GM18858 (cell line): ENCODE data around the gene SLC22A5.
"Not testable (repeated sequence)": the region's sequence is repeated elsewhere in the genome, so short reads cannot be mapped to it uniquely, and the experiment has no call there.

Experiments
- ATAC-seq: cut with Tn5 transposase; IDR thresholded peaks from one replicate; pipeline ENCODE4 v1.9.1; 2021; ENCODE audit not compliant: unreplicated experiment

SLC22A5 gene

DNA sequence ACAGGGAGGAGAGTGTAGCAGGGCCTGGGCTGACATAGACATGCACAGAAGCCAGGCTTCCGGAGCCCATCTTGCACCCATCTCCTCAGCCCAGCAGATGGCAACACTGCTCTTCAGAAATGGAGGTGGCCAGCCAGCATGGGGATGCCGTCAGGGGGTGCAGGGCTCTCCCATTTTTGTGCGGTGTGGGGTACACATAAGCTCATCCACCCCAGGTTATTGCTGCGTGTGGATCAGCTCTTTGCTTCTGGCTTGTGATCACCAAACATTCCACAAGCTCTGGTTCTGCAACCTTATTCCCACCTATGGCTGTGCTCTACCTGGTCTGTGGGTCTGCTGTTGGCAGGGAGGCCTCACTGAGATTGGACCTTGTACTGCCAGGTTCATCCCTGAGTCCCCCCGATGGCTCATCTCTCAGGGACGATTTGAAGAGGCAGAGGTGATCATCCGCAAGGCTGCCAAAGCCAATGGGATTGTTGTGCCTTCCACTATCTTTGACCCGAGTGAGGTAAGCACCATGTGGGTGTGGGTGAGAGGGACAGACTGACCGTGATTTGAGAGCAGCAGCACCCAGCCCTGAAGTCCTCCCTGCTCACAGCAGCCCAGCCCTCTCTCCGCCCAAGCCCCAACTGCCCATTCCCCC is 17.3 kb downstream of the SLC22A5 start:
- ATAC-seq = peak; percentile 58

GRCh38 chr5:132387640-132388117 is 18.2 kb downstream of the SLC22A5 start:
- no peak for ATAC-seq

- ATAC-seq = no peak
These were observed 18.9 kb downstream of the SLC22A5 start for GRCh38 chr5:132388244-132389050.

- no peak for ATAC-seq
These were observed 19.5 kb downstream of the SLC22A5 start for GRCh38 chr5:132389051-132389331.

GRCh38 chr5:132389585-132390286 is 20.2 kb downstream of the SLC22A5 start:
- no peak for ATAC-seq

DNA sequence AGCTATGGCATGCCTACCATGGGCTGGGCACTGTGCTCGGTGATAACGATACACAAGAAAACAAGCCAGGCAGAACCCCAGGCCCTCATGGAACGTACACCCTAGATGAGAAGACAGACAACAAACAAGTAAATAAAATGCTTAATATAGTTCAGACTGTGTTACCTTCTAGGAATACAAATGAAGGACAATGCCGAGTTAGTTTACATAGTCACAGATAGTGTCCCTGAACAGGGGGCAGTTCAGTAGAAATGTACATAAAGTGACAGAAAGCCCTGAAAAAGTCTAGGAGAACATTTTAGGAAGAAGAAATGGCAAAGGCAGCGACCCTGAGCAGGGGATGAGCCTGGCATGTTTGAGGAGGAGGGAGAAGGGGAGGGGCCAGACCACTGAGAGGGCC is 21.7 kb downstream of the SLC22A5 start:
- ATAC-seq = no peak

- ATAC-seq = no peak
These were observed 22.4 kb downstream of the SLC22A5 start for GRCh38 chr5:132391870-132392269.

- no peak for ATAC-seq
These were observed 22.9 kb downstream of the SLC22A5 start for GRCh38 chr5:132392411-132392810.

GRCh38 chr5:132392978-132393825 is 23.7 kb downstream of the SLC22A5 start:
- ATAC-seq = no peak

- ATAC-seq = peak; percentile 92
These were observed 25.3 kb downstream of the SLC22A5 start for GRCh38 chr5:132394667-132395259.

DNA sequence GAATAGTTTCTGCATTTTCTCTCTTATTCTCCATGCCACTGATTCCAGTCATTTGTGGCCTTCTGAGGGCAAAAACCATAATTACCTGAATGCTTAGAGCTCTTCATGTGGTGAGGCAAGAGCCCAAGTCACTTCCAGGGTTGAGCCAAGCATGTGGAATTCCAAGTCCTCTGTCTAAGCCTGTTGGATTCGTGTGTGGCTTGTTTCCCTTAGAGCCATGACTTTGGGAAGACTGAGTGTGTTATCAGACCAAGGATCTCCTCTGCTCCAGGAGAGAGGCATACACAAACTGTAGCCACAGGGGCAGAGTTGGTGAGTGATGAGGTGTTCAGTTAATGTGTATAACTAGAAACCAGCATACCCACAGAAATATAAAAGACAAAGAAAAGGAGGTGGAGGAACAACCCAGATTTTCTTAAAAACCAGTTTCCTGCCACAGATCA is 27.1 kb downstream of the SLC22A5 start:
- no peak for ATAC-seq

DNA sequence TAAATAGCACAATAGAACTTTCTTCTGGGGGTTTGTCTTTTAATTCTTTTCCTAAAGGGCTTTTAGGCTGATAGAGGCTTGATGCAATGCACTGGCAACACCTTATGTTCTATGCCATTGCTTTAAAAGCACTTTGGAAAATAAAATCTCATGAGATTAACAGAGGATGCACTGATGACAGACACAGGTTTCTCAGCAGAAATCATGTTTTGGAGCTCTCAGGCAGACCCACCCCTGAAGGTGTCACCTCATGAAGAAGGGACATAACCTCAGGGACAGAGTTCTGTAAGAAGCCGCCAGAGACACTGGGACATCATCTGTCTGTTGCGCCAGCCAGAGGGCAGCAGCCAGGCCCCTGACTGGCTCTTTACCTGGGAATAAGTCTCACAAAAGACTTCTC is 27.7 kb downstream of the SLC22A5 start:
- ATAC-seq = no peak

DNA sequence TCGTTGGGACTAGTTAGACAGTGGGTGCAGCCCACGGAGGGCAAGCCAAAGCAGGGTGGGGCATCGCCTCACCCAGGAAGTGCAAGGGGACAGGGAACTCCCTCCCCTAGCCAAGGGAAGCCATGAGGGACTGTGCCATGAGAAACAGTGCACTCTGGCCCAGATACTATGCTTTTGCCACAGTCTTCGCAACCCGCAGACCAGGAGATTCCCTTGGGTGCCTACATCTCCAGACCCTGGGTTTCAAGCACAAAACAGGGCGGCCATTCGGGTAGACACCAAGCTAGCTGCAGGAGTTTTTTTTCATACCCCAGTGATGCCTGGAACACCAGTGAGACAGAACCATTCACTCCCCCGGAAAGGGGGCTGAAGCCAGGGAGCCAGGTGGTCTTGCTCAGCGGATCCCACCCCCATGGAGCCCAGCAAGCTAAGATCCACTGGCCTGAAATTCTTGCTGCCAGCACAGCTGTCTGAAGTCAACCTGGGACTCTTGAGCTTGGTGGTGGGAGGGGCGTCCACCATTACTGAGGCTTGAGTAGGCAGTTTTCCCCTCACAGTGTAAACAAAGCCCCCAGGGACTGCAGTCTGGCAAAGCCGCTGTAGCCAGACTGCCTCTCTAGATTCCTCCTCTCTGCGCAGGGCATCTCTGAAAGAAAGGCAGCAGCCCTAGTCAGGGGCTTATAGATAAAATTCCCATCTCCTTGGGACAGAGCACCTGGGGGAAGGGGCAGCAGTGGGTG is 28.6 kb downstream of the SLC22A5 start:
- not testable (repeated sequence) for ATAC-seq

- ATAC-seq = not testable (repeated sequence)
These were observed 34.5 kb downstream of the SLC22A5 start for GRCh38 chr5:132404041-132404440.

- ATAC-seq = no peak
These were observed 36.1 kb downstream of the SLC22A5 start for GRCh38 chr5:132405646-132406045.

GRCh38 chr5:132406144-132406783 is 36.8 kb downstream of the SLC22A5 start:
- no peak for ATAC-seq

- no peak for ATAC-seq
These were observed 38.5 kb downstream of the SLC22A5 start for GRCh38 chr5:132407970-132408369.

GRCh38 chr5:132408456-132408855 is 38.9 kb downstream of the SLC22A5 start:
- no peak for ATAC-seq

- no peak for ATAC-seq
These were observed 39.5 kb downstream of the SLC22A5 start for GRCh38 chr5:132408965-132409364.
